CD14-positive monocyte (primary cell): ENCODE data around the gene DMXL2. TPM values are rescaled to one million over a fixed set of nuclear protein-coding genes. Genes with fewer than 3 reads are reported as not detected.

Experiments used
- DNase-seq, 3 donors: peaks; one replicate each; pipeline ENCODE4 v3.0.0-alpha.2; 2011 to 2022
- H2AFZ ChIP-seq: 2 replicates; pipeline ENCODE4 v1.6.0; 2012; ENCODE audit warnings: mild to moderate bottlenecking, low read depth, low read length, inconsistent platforms; ENCODE audit not compliant: insufficient read depth, poor library complexity, severe bottlenecking
- H3K27ac ChIP-seq, 2 donors: 1 replicate in 1 of 2; 2 replicates in 1 of 2; pipeline ENCODE4 v1.5.1; 2012 to 2013; ENCODE audit warnings: low read length in 2 of 2, control low read depth in 1 of 2, inconsistent platforms in 1 of 2, low read depth in 1 of 2, mild to moderate bottlenecking in 1 of 2
- H3K27me3 ChIP-seq, 2 donors: one replicate each; pipeline versions ENCODE4 v1.6.0 to v1.6.1; 2011 to 2013; ENCODE audit warnings: low read length in 2 of 2; ENCODE audit not compliant: control insufficient read depth in 2 of 2, insufficient read depth in 2 of 2
- H3K36me3 ChIP-seq, 2 donors: replicated peaks in 1 of 2; 1 replicate in 1 of 2; 2 replicates in 1 of 2; pipeline versions ENCODE4 v1.5.1 to v1.6.1; 2012 to 2013; ENCODE audit warnings: low read length in 2 of 2, control low read depth in 1 of 2, inconsistent platforms in 1 of 2, mild to moderate bottlenecking in 1 of 2; ENCODE audit not compliant: insufficient read depth in 2 of 2, control insufficient read depth in 1 of 2
- H3K4me1 ChIP-seq, 2 donors: 1 replicate in 1 of 2; 2 replicates in 1 of 2; pipeline versions ENCODE4 v1.5.1 to v1.6.1; 2012 to 2013; ENCODE audit warnings: low read length in 2 of 2, control low read depth in 1 of 2, inconsistent platforms in 1 of 2, mild to moderate bottlenecking in 1 of 2, moderate library complexity in 1 of 2; ENCODE audit not compliant: insufficient read depth in 2 of 2, control insufficient read depth in 1 of 2
- H3K4me2 ChIP-seq: replicated peaks from 2 replicates; pipeline ENCODE3; 2012; ENCODE audit warnings: low read length, moderate library complexity, mild to moderate bottlenecking; ENCODE audit not compliant: poor library complexity, severe bottlenecking; ENCODE audit errors: extremely low read depth
- H3K4me3 ChIP-seq, 3 experiments: fragments of 200-600 bp in 1 of 3; sonication (generic) in 1 of 3; replicated peaks in 1 of 3; 1 replicate in 2 of 3; 2 replicates in 1 of 3; pipeline ENCODE4 v1.5.1; 2011 to 2013; ENCODE audit warnings: low read length in 3 of 3, mild to moderate bottlenecking in 3 of 3, control low read depth in 2 of 3, low read depth in 2 of 3, inconsistent platforms in 1 of 3, moderate library complexity in 1 of 3
- H3K79me2 ChIP-seq: 2 replicates; pipeline ENCODE4 v1.6.0; 2012; ENCODE audit warnings: mild to moderate bottlenecking, control low read depth, inconsistent platforms, low read length, moderate library complexity; ENCODE audit not compliant: insufficient read depth
- H3K9ac ChIP-seq: 2 replicates; pipeline ENCODE4 v1.6.0; 2017; ENCODE audit warnings: low read length, mild to moderate bottlenecking; ENCODE audit not compliant: insufficient read depth, poor library complexity, severe bottlenecking
- H3K9me3 ChIP-seq, 2 donors: replicated peaks in 1 of 2; 1 replicate in 1 of 2; 2 replicates in 1 of 2; pipeline versions ENCODE4 v1.5.1 to v1.6.1; 2012 to 2013; ENCODE audit warnings: low read length in 2 of 2, control low read depth in 1 of 2; ENCODE audit not compliant: control insufficient read depth in 1 of 2, insufficient read depth in 1 of 2
- H4K20me1 ChIP-seq: 2 replicates; pipeline ENCODE4 v1.6.0; 2012; ENCODE audit warnings: mild to moderate bottlenecking, low read length, control low read depth, moderate library complexity; ENCODE audit not compliant: insufficient read depth
- H3K27ac Mint-ChIP-seq, 7 donors: one replicate each; pipeline ENCODE4 v1.8.0; 2020; ENCODE audit warnings: mild to moderate bottlenecking in 7 of 7, mixed read lengths in 7 of 7, moderate library complexity in 6 of 7, inconsistent platforms in 2 of 7
- H3K27me3 Mint-ChIP-seq, 3 donors: one replicate each; pipeline ENCODE4 v1.8.0; 2021 to 2022; ENCODE audit warnings: low read depth in 3 of 3, mild to moderate bottlenecking in 3 of 3, mixed read lengths in 3 of 3, moderate library complexity in 3 of 3, inconsistent platforms in 1 of 3
- H3K36me3 Mint-ChIP-seq, 2 donors: one replicate each; pipeline ENCODE4 v1.8.0; 2020; ENCODE audit warnings: mixed read lengths in 2 of 2, inconsistent platforms in 1 of 2, mild to moderate bottlenecking in 1 of 2
- H3K4me1 Mint-ChIP-seq: one replicate; pipeline ENCODE4 v1.8.0; 2020; ENCODE audit warnings: mild to moderate bottlenecking, mixed read lengths
- H3K4me3 Mint-ChIP-seq, 2 donors: one replicate each; pipeline ENCODE4 v1.8.0; 2020; ENCODE audit warnings: mild to moderate bottlenecking in 2 of 2, mixed read lengths in 2 of 2, moderate library complexity in 1 of 2
- H3K9me3 Mint-ChIP-seq, 7 donors: one replicate each; pipeline ENCODE4 v1.8.0; 2020 to 2022; ENCODE audit warnings: mixed read lengths in 7 of 7, mild to moderate bottlenecking in 6 of 7, moderate library complexity in 6 of 7, inconsistent platforms in 2 of 7
- WGBS: methylation state at CpG from one replicate; pipeline ENCODE4 v1.1.5; 2013; ENCODE audit warnings: missing lambda C conversion rate; ENCODE audit not compliant: insufficient coverage; 5-methylcytosine and 5-hydroxymethylcytosine counted together
- intact Hi-C, 2 donors: fragments of 100-400 bp; cut with micrococcal nuclease; formaldehyde crosslinking; loops; one replicate each; pipeline versions ENCODE4 v1.15.0 to v1.15.1; 2023
- polyA plus RNA-seq, 3 donors: library from polyadenylated mRNA; depleted of rRNA in 1 of 3; unstranded in 2 of 3; stranded (reverse) in 1 of 3; fragments of 300-500 nt in 2 of 3; fragments of >200 nt in 1 of 3; fragmentation: Illumina TruSeq in 2 of 3; gene quantifications; 1 replicate in 2 of 3; 2 replicates in 1 of 3; pipeline ENCODE4 v1.2.3, GENCODE V29; 2012 to 2021
- TF ChIP-seq, protein P1 (sequence below): fragments of 200-600 bp; IDR thresholded peaks from one replicate; pipeline ENCODE4 v1.8.0; 2022; ENCODE audit warnings: antibody characterized with exemption, mild to moderate bottlenecking

Gene DMXL2
- polyA plus RNA-seq, 3 donors = 29.1 to 449 (median 45.5) TPM

DNA sequence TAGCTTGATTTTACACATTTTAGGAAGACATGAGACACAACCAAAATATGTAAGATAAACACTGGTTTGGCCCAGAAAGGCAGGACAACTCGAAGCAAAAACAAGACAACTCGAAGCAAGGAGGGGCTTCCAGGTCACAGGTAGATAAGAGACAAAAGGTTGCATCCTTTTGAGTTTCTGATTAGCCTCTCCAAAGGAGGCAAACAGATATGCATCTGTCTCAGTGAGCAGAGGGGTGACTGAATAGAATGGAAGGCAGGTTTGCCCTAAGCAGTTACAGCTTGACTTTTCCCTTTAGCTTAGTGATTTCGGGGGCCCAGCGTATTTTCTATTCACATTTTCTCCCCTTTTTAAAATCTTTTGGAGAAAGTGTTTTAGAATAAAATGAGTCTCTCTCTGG is 206.4 kb downstream of the DMXL2 start:
- Histone ChIP-seq H3K9ac (no peak overlapping the region), H3K36me3 (no peaks in the 10 kb centered on the region), H3K27me3 (no peaks in the 10 kb centered on the region), H3K79me2 (no peaks in the 10 kb centered on the region), H3K4me1 (no peaks in the 10 kb centered on the region), H3K4me3 (no peak overlapping the region), H3K27ac (no peak overlapping the region), H3K4me2 (no peak overlapping the region), H3K9me3 (no peaks in the 10 kb centered on the region), H4K20me1 (no peaks in the 10 kb centered on the region), H2AFZ (no peak overlapping the region)
- no peaks in the 10 kb centered on the region for H3K9me3 Mint-ChIP-seq
- H3K4me3 Mint-ChIP-seq = no peak overlapping the region
- intact Hi-C loops = no loop called here
- TF ChIP-seq, protein P1, sequence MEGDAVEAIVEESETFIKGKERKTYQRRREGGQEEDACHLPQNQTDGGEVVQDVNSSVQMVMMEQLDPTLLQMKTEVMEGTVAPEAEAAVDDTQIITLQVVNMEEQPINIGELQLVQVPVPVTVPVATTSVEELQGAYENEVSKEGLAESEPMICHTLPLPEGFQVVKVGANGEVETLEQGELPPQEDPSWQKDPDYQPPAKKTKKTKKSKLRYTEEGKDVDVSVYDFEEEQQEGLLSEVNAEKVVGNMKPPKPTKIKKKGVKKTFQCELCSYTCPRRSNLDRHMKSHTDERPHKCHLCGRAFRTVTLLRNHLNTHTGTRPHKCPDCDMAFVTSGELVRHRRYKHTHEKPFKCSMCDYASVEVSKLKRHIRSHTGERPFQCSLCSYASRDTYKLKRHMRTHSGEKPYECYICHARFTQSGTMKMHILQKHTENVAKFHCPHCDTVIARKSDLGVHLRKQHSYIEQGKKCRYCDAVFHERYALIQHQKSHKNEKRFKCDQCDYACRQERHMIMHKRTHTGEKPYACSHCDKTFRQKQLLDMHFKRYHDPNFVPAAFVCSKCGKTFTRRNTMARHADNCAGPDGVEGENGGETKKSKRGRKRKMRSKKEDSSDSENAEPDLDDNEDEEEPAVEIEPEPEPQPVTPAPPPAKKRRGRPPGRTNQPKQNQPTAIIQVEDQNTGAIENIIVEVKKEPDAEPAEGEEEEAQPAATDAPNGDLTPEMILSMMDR = no peak
- peaks cover 0 to 2% (median 0%) of the 10 kb centered on the region in 3 donors for H3K27me3 Mint-ChIP-seq
- no peaks in the 10 kb centered on the region for H3K36me3 Mint-ChIP-seq
- 60% methylated on average over 1 of the region's 4 CpGs for WGBS
- no peaks in the 10 kb centered on the region for H3K4me1 Mint-ChIP-seq
- peak overlapping the region in 1 of 7 donors; percentile 35 for H3K27ac Mint-ChIP-seq
- DNase-seq = no peak

DNA sequence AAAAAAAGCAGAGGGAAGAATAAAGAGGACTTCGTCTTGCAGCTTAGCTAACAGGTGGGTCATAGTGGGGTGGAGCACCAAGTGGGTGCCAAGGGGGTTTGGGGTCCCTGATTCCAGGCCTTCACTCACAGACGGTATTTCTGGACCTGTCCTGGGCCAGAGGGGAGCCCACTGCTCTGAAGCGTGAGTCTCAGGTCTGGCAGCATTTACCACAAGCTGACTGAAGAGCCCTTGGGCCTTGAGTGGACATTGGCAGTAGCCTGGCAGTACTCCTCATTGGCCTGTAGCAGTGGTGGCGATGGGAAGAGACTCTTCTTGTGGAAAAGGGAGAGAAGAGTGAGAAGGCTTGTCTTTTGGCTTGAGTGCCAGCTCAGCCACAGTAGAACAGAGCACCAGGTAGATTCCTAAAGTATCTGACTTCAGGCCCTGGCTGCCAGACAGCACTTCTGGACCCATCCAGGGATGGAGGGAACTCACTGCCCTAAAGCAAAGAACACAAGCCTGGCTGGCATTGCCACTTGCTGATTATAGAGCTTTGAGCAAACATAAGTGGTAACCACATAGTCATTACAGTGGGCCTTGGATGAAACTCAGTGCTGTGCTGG is 208.2 kb downstream of the DMXL2 start:
- Histone ChIP-seq H2AFZ (no peak overlapping the region), H4K20me1 (no peaks in the 10 kb centered on the region), H3K4me1 (no peaks in the 10 kb centered on the region), H3K4me2 (no peak overlapping the region), H3K9me3 (no peaks in the 10 kb centered on the region), H3K4me3 (no peak overlapping the region), H3K27me3 (no peaks in the 10 kb centered on the region), H3K36me3 (no peaks in the 10 kb centered on the region), H3K27ac (no peak overlapping the region), H3K9ac (no peak overlapping the region), H3K79me2 (no peaks in the 10 kb centered on the region)
- intact Hi-C loops = no loop called here
- H3K27ac Mint-ChIP-seq = no peak overlapping the region
- H3K36me3 Mint-ChIP-seq = no peaks in the 10 kb centered on the region
- WGBS = 91% methylated on average over 3 of the region's 4 CpGs
- no peak for DNase-seq
- TF ChIP-seq, protein P1 = no peak
- H3K27me3 Mint-ChIP-seq = peaks cover 0 to 2% (median 2%) of the 10 kb centered on the region in 3 donors
- H3K9me3 Mint-ChIP-seq = no peaks in the 10 kb centered on the region
- no peak overlapping the region for H3K4me3 Mint-ChIP-seq
- H3K4me1 Mint-ChIP-seq = no peaks in the 10 kb centered on the region
